ENCODE measurements around the gene EFNB3.

GRCh38 chr17:7716901-7717755 lies 12.1 kb downstream of the EFNB3 start, which contains the start of gene DNAH2:
- TF ChIP-seq CTCF (IDR thresholded peaks at IDR 0.05 in 2 of 3, conservative IDR thresholded peaks at IDR 0.05 in 1 of 3; ENCODE audit: borderline replicate concordance in 1 of 3, insufficient read depth in 1 of 3, low read depth in 2 of 3, low read length in 2 of 3) (peak; percentile 53 to 57 (median 57); a peak in 5 of 6 replicates), SP1 (IDR thresholded peaks at IDR 0.05; ENCODE audit: low read depth) (peak; percentile 97), YY1 (IDR thresholded peaks at IDR 0.05; ENCODE audit: extremely low read depth, insufficient replicate concordance, low read depth, low read length) (peak; percentile 58), REST (IDR thresholded peaks at IDR 0.05; ENCODE audit: low read depth) (no peak), ZFX (IDR thresholded peaks at IDR 0.05) (no peak), ZNF274 (IDR thresholded peaks at IDR 0.05; ENCODE audit: low read depth, low read length) (no peak), POLR2AphosphoS5 (IDR thresholded peaks at IDR 0.05; ENCODE audit: low read depth, low read length) (peak; percentile 54)

All from HCT116 (cell line).